ENCODE measurements around the gene LRRC56. TPM values are rescaled to one million over a fixed set of nuclear protein-coding genes. Genes with fewer than 3 reads are reported as not detected.

LRRC56 gene
- total and polyA plus RNA-seq, 2 donors, result 0.47 to 2.4 TPM

- peak in 8 of 9 donors; percentile 62 to 91 (median 82) for DNase-seq (ENCODE audit: low read depth in 6 of 9, low spot score in 9 of 9)
- peaks cover 44 to 70% of the 10 kb centered on the region in 2 donors for H3K27me3 ChIP-seq (ENCODE audit: control insufficient read depth in 2 of 2, insufficient read depth in 1 of 2, low read length in 1 of 2)
- 23% methylated on average over 51 of the region's 60 CpGs for WGBS
- peak overlapping the region in 1 of 2 donors; percentile 61 for H3K4me3 ChIP-seq (ENCODE audit: low read length in 2 of 2)
- no peak overlapping the region for H3K27ac ChIP-seq (ENCODE audit: low read depth in 1 of 2, low read length in 1 of 2)
- peaks cover 0 to 1% of the 10 kb centered on the region in 2 donors for H3K9me3 ChIP-seq (ENCODE audit: control insufficient read depth in 2 of 2, insufficient read depth in 1 of 2, low read length in 1 of 2)
- H3K36me3 ChIP-seq (ENCODE audit: control insufficient read depth in 2 of 2, insufficient read depth in 2 of 2, low read length in 1 of 2), result no peaks in the 10 kb centered on the region
- H3K4me1 ChIP-seq (ENCODE audit: control insufficient read depth in 2 of 2, insufficient read depth in 2 of 2, low read length in 2 of 2), result peaks cover 11 to 13% of the 10 kb centered on the region in 2 donors
These were observed 17.3 kb downstream of the LRRC56 start for GRCh38 chr11:554428-555226.

- H3K4me1 ChIP-seq (ENCODE audit: control insufficient read depth in 2 of 2, insufficient read depth in 2 of 2, low read length in 2 of 2), result peaks cover 15 to 20% of the 10 kb centered on the region in 2 donors
- H3K27me3 ChIP-seq (ENCODE audit: control insufficient read depth in 2 of 2, insufficient read depth in 1 of 2, low read length in 1 of 2), result peaks cover 44 to 74% of the 10 kb centered on the region in 2 donors
These were observed 18.0 kb downstream of the LRRC56 start for GRCh38 chr11:555227-555779.

DNA sequence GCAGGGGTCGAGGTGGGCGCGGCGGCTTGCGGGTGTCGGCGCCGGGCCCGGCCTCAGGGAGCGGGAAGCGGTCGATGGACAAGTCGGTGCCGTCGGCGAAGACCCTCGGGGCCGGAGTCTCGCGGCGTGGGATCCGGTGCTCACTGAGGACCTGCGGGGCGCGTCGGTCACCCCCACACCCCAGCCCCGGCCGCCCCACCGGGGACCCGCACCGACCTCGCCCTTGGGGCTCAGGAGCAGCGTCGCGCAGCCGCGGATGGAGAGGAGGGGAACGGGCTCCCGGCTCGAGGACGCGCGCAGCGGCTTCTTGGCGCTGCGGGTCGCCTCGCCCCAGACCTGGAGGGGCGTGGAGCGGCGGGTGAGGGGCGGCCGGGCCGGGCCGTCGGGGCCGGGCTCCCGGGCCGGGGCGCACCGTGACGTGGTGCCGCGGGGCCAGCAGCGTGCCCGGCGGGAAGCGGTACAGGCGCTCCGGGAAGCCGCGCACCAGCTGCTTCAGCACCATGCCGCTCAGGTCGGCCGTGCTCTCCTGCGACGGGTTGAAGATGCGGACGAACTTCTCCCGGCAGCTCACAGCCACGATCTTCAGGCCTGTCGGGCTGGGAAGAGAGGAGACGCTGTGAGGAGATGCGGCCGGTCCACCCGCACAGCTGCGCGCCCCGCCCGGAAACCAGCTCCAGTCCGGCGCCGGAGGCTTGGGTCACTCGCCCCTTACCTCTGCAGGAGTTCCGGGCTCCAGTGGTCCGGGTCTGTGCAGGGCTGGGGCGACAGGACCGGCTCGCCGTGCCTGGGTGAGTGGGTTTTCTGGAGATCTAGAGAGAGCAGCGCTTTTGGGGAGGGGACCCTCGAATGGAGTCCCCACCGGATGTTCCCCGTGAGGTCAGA, 18.7 kb downstream of the LRRC56 start:
- Histone ChIP-seq H3K36me3 (ENCODE audit: control insufficient read depth in 2 of 2, insufficient read depth in 2 of 2, low read length in 1 of 2) (no peaks in the 10 kb centered on the region), H3K4me1 (ENCODE audit: control insufficient read depth in 2 of 2, insufficient read depth in 2 of 2, low read length in 2 of 2) (peaks cover 16 to 22% of the 10 kb centered on the region in 2 donors), H3K27ac (ENCODE audit: low read depth in 1 of 2, low read length in 1 of 2) (no peak overlapping the region), H3K27me3 (ENCODE audit: control insufficient read depth in 2 of 2, insufficient read depth in 1 of 2, low read length in 1 of 2) (peaks cover 44 to 74% of the 10 kb centered on the region in 2 donors), H3K4me3 (ENCODE audit: low read length in 2 of 2) (peak overlapping the region in 1 of 2 donors; percentile 61), H3K9me3 (ENCODE audit: control insufficient read depth in 2 of 2, insufficient read depth in 1 of 2, low read length in 1 of 2) (peaks cover 0 to 1% of the 10 kb centered on the region in 2 donors)
- WGBS, result 5% methylated on average over 104 of the region's 104 CpGs
- no peak for DNase-seq (ENCODE audit: low read depth in 6 of 9, low spot score in 9 of 9)

More at GRCh38 chr11:555227-555779, 18.0 kb downstream of the LRRC56 start:
- Histone ChIP-seq H3K27ac (ENCODE audit: low read depth in 1 of 2, low read length in 1 of 2) (peak overlapping the region in 1 of 2 donors; percentile 12), H3K9me3 (ENCODE audit: control insufficient read depth in 2 of 2, insufficient read depth in 1 of 2, low read length in 1 of 2) (peaks cover 0 to 1% of the 10 kb centered on the region in 2 donors), H3K4me3 (ENCODE audit: low read length in 2 of 2) (peak overlapping the region in 1 of 2 donors; percentile 61), H3K36me3 (ENCODE audit: control insufficient read depth in 2 of 2, insufficient read depth in 2 of 2, low read length in 1 of 2) (no peaks in the 10 kb centered on the region)
- no peak for DNase-seq (ENCODE audit: low read depth in 6 of 9, low spot score in 9 of 9)
- 1% methylated on average over 56 of the region's 57 CpGs for WGBS

DNA sequence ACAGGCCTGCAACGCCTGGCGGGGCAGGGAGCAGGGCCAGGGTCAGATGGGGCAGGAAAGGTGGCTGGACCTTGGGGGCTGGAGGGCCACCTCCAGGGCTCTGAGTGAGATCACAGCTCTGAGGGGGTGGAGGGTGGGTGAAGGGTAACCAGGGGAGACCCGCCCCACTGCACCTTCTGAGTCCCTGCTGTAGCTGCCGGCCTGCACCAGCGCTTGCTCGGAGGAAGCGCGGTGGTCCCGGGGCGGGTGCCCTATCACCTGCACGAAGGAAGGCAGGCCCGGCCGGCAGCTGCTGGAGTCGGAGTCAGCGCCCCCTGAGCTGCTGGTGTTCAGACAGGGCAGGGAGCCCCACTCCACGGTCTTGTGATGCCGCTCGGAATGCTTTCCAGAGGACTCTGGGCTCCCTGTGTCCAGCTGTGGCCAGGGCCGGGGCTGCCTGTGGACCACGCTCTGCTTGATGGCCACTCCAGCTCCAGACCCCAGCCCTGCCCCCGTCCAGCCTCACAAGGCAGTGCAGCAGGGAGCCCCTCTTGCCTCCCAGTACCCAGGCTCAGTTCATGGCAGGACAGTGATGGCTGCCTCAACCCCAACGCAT, 19.4 kb downstream of the LRRC56 start:
- peaks cover 0 to 1% of the 10 kb centered on the region in 2 donors for H3K9me3 ChIP-seq (ENCODE audit: control insufficient read depth in 2 of 2, insufficient read depth in 1 of 2, low read length in 1 of 2)
- WGBS, result 75% methylated on average over 22 of the region's 22 CpGs
- no peak overlapping the region for H3K4me3 ChIP-seq (ENCODE audit: low read length in 2 of 2)
- no peaks in the 10 kb centered on the region for H3K36me3 ChIP-seq (ENCODE audit: control insufficient read depth in 2 of 2, insufficient read depth in 2 of 2, low read length in 1 of 2)
- H3K27me3 ChIP-seq (ENCODE audit: control insufficient read depth in 2 of 2, insufficient read depth in 1 of 2, low read length in 1 of 2), result peaks cover 44 to 74% of the 10 kb centered on the region in 2 donors
- H3K27ac ChIP-seq (ENCODE audit: low read depth in 1 of 2, low read length in 1 of 2), result no peak overlapping the region
- H3K4me1 ChIP-seq (ENCODE audit: control insufficient read depth in 2 of 2, insufficient read depth in 2 of 2, low read length in 2 of 2), result peaks cover 20 to 27% of the 10 kb centered on the region in 2 donors
- no peak for DNase-seq (ENCODE audit: low read depth in 6 of 9, low spot score in 9 of 9)

- Histone ChIP-seq H3K9me3 (ENCODE audit: control insufficient read depth in 2 of 2, insufficient read depth in 1 of 2, low read length in 1 of 2) (peaks cover 0 to 1% of the 10 kb centered on the region in 2 donors), H3K27ac (ENCODE audit: low read depth in 1 of 2, low read length in 1 of 2) (no peak overlapping the region), H3K4me3 (ENCODE audit: low read length in 2 of 2) (no peak overlapping the region), H3K27me3 (ENCODE audit: control insufficient read depth in 2 of 2, insufficient read depth in 1 of 2, low read length in 1 of 2) (peaks cover 44 to 72% of the 10 kb centered on the region in 2 donors), H3K36me3 (ENCODE audit: control insufficient read depth in 2 of 2, insufficient read depth in 2 of 2, low read length in 1 of 2) (no peaks in the 10 kb centered on the region), H3K4me1 (ENCODE audit: control insufficient read depth in 2 of 2, insufficient read depth in 2 of 2, low read length in 2 of 2) (peaks cover 20 to 31% of the 10 kb centered on the region in 2 donors)
- 93% methylated on average over 24 of the region's 24 CpGs for WGBS
- DNase-seq (ENCODE audit: low read depth in 6 of 9, low spot score in 9 of 9), result no peak
These were observed 20.2 kb downstream of the LRRC56 start for GRCh38 chr11:557328-558132.

- no peak for DNase-seq (ENCODE audit: low read depth in 6 of 9, low spot score in 9 of 9)
- Histone ChIP-seq H3K36me3 (ENCODE audit: control insufficient read depth in 2 of 2, insufficient read depth in 2 of 2, low read length in 1 of 2) (peaks cover 0 to 9% of the 10 kb centered on the region in 2 donors), H3K9me3 (ENCODE audit: control insufficient read depth in 2 of 2, insufficient read depth in 1 of 2, low read length in 1 of 2) (peaks cover 0 to 1% of the 10 kb centered on the region in 2 donors), H3K27ac (ENCODE audit: low read depth in 1 of 2, low read length in 1 of 2) (no peak overlapping the region), H3K27me3 (ENCODE audit: control insufficient read depth in 2 of 2, insufficient read depth in 1 of 2, low read length in 1 of 2) (peaks cover 44 to 62% of the 10 kb centered on the region in 2 donors), H3K4me1 (ENCODE audit: control insufficient read depth in 2 of 2, insufficient read depth in 2 of 2, low read length in 2 of 2) (peaks cover 20 to 35% of the 10 kb centered on the region in 2 donors), H3K4me3 (ENCODE audit: low read length in 2 of 2) (no peak overlapping the region)
- 93% methylated on average over 20 of the region's 20 CpGs for WGBS
These were observed 21.2 kb downstream of the LRRC56 start for GRCh38 chr11:558503-558902.

GRCh38 chr11:559020-559620, 21.8 kb downstream of the LRRC56 start:
- Histone ChIP-seq H3K36me3 (ENCODE audit: control insufficient read depth in 2 of 2, insufficient read depth in 2 of 2, low read length in 1 of 2) (peaks cover 3 to 16% of the 10 kb centered on the region in 2 donors), H3K4me3 (ENCODE audit: low read length in 2 of 2) (no peak overlapping the region), H3K4me1 (ENCODE audit: control insufficient read depth in 2 of 2, insufficient read depth in 2 of 2, low read length in 2 of 2) (peaks cover 20 to 35% of the 10 kb centered on the region in 2 donors), H3K27me3 (ENCODE audit: control insufficient read depth in 2 of 2, insufficient read depth in 1 of 2, low read length in 1 of 2) (peaks cover 44 to 56% of the 10 kb centered on the region in 2 donors), H3K9me3 (ENCODE audit: control insufficient read depth in 2 of 2, insufficient read depth in 1 of 2, low read length in 1 of 2) (peaks cover 0 to 1% of the 10 kb centered on the region in 2 donors), H3K27ac (ENCODE audit: low read depth in 1 of 2, low read length in 1 of 2) (no peak overlapping the region)
- 93% methylated on average over 15 of the region's 15 CpGs for WGBS
- no peak for DNase-seq (ENCODE audit: low read depth in 6 of 9, low spot score in 9 of 9)

Measured in thymus (tissue), 11 donors.